Fibroblast of peridontal ligament (primary cell): ENCODE results near the gene LCAT.

Experiments used
- DNase-seq: peaks from one replicate; pipeline ENCODE4 v3.0.0-alpha.2; 2010; ENCODE audit errors: extremely low read depth

LCAT gene

DNA sequence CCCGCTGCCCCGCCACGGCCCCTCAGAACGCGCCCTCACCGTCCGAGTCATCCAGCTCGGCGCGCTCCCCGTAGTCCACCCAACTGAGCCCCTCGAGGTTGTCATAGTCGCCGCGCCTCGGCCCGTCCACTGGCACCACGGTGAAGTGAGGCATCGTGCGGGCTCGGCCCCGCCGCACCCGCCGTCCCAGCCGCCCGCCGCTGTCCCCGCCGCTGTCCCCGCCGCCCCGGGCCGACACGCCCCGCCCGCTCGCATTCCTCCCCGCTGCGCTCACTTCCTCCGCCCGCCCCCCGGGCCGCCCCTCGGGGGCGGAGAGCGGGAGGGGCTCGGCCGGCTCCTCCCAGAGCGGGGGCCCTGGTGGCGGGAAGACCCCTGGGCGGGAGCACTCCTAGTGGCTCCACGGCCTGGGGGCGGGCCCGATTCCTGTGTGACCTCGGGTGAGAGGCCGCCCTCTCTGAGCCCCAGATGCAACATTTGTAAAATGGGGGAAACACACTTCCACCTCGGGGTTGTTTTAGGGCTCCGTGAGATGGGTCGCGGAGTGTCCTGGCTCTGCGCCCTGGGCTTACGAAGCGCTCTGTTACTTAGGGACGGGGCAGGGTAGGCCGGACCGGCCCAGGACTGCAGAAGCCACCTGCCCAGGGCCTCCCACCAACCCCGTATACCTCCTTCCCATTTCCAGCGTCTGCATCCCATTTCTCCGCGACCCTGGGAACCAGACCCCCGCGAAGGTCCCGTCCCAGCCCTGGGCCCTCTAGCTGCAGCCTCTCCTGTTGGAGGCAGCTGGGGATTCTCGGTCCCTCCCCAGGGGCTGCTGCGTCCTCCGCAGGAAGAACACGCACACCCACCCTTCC lies 24.7 kb upstream of the LCAT start, which contains the start of gene SLC12A4:
Gene SLC12A4 (minus strand): TSS at position 238 of the 854 bp plus-strand sequence. CDS start 84 bp downstream, at position 154.
- peak; percentile 60 for DNase-seq

DNA sequence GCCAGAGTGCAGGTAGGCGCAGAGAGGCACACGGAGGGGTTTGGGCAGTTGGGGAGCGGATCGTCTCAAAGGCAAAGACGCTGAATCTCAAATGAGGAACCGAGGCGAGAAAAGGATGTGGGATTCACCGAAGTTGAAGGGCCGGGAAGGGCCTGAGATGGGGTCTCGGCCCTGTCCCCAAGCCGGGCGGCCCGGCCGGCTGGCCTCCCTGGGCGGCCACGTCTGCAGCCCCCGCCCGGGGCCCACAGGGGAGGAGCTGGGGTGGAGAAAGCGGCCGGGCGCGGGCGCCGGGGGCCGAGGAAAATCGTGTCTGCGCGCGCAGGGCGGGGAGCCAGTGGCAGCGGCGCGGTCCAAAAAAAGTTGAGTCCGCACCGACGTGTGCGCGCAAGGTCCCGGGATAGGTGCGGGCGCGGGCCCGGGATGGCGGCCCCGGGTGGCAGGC lies 24.1 kb upstream of the LCAT start:
- peak; percentile 33 for DNase-seq

DNA sequence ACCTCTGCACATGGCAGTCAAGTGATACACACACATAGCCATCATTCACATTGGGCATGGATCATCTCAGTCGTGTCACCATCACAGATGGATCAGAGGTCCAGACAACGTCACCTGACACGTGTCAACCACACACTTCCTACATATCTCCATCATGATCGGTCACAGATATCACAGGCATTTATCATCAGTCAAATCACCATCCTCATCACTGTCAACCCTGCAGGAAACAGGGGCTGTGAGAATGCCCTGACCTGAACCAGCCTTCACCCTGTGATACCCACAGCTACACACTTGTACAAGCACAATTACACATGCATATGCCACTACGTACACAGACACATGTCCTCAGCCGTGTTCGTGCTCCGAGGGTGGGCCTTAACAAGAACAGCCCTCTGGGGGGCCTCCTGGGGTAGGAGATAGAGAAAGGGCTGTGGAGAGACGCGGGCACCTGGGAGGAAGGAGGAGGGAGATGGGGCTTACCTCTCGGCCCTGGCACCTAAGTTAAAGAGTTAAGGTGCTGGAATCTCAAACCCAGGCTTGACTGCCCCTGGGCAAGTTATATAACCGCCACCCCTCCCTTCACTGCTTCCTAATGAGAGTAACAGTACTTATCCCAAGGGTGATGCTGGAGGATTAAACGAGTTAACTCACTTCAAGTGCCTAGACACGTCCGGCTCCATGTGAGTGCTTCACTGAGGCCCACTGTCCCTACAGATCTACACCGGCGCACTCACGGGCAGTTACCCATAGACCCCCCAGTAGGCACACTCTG lies 23.4 kb upstream of the LCAT start:
- DNase-seq: peak; percentile 41

DNA sequence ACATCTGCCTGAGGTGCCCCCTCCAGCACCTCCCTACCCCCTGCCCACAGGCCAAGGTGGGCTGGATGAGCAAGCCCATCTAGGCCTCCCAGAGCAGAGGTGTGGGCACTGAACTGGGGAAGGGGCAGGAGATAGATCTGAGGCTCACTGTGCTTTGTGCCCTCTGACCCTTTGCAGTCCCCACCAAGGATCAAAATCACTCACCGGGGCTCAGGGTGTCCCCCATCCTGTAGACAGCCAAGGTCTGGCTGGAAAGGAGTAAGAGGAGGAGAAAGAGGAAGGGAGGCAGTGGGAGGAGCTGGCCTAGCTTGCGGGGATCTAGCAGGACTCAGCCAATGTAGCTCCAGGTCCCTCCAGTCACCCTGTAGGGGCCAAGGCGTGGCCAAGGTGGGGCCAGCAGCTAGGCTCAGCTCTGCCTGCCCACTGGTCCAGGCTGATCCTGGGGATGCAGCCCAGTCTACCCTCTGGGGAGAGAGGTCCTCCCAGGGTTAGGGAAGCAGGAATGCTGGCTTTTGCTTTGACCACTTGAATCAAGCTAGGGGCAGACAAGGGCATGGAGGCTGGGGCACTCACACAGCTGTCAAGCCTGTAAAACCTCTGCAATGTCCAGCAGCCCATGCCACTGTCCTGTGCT lies 22.7 kb upstream of the LCAT start:
- DNase-seq: peak; percentile 55

DNA sequence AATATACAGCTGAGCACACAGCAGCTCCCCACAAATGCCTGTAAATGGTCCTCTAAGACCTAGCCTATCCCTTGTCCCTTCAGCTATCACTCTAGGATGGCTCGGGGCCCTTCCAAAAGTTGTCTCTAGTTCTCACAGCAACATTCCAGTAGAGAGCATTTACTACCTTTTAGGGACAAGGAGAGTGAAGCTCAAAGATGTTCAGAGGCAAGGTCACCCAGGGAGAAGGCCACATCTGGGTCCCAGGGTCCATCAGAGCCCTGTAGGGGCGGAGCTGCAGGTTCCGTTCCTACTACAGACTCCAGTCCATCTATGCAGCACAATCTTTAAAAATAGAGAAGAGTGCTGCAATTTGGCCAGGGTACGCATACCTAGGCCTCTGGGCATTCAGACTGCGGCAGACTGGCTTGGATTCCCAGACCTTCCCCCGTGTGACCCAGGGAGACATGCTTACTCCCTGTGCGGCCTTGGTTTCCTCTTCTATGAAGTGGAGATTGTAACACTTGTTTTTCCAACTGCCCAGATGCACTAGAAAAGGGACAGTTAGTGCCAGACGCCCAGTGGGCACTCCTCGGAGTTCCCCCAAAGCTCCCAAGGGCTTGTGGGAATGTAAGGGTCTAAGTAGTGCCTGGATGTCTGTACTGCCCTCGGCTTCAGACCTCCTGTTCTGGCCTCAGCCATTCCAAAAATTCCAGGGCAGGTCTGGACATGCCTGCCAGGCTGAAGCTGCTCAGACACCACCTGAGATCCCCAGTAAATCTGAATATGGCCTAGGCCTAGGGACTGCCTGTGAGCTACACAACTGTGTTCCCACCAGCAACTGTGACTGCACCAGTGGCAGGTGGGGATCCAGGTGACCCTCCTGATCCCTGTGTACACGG lies 22.0 kb upstream of the LCAT start:
- peak; percentile 20 for DNase-seq

DNA sequence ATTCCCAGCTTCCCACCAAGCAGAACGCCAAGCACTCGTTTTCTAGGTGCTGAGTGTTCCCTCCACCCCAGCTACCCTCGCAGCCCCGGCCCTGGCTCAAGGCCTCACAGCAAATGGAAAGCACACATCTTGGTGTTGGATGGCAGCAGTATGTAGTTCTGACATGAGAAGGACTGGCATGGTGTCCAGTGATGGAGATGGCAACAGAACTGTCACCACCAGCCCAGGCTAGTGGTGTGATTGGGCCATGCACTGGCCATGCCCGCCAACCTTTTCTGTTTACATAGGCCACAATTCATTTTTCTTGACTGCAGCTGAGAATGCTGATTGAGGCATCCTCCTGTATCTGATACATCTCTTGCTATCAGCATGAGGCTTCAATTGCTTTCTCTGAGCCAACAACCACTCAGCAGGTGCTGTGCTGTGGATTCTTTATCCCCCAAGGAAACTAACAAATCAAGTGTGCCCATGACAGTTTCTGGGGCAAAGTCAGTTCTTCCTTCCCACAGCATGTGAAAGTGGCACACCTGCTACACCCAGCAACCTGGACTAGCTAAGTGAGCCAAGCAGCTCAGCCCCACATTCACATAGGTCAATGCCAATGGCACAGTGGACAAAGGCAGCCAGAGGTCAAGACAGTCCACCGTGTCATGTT lies 20.7 kb upstream of the LCAT start:
- DNase-seq: no peak

DNA sequence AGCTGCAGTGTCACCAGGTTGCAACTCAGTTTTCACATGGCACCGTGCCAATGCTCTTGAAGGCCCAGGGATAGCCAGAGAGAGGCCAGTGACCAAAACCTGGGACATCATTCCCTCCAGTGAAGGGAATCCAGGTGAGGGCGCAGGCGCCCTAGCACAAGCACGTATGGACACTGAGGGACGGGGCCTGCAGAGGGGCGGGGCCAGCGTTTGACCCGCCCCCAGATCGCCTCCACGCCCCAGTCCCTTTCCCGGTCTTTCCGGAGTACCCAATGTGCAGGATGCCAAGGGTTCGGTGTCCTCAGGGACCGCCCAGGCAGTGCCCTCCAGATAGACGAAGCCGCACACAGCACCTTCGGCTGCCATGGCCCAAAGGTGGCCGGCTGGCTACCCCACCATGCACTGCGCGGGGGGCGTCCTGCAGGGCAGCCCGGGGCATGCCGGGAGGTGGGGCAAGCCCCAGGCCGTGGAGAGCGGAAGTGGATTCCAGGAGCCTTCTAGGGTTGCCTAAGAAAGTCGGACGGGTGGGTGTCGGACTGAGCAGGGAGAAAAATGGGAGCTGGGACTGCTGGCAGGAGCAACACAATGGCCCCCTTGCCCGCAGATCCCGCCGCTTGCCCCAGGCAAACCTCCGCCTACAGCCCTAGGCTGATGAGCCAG lies 19.9 kb upstream of the LCAT start:
- DNase-seq: no peak

DNA sequence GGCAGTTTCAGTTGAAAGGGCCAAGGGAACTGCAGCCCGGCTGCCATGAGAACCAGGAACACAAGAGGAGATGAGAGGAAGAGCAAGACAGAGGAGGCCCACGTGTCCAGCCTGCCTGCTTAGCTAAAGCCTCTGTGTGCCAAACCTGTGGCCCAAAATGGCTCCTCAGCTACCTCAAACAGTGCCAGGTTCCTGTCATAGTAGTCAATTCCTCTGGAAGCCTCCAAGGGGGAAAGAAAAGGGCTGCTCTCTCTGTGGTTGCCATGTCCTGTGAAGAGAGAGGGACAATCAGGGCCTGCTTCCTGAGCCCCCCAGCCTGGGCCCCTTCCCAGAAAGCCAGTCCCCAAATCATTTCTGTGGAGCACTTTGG lies 19.4 kb upstream of the LCAT start:
- DNase-seq: no peak

DNA sequence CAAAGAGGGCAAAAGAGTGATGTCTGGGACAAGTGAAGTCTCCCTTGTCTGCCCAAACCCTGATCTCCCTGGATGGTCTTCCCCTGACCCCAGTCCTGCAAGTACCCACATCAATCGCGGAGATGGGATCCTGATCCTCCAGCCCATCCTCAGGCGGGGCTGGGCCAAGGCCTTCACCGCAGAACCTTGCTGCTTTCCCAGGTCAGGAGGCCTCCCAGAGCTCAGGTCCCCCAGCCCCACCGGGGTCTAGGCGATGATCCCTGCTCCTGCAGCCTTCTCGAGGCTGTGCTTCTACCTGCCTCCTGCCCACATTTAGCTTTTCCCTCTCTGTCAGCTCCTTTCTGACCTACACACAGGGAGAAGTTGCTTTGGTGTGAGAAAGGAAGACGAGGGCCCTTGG lies 18.2 kb upstream of the LCAT start:
- DNase-seq: no peak

DNA sequence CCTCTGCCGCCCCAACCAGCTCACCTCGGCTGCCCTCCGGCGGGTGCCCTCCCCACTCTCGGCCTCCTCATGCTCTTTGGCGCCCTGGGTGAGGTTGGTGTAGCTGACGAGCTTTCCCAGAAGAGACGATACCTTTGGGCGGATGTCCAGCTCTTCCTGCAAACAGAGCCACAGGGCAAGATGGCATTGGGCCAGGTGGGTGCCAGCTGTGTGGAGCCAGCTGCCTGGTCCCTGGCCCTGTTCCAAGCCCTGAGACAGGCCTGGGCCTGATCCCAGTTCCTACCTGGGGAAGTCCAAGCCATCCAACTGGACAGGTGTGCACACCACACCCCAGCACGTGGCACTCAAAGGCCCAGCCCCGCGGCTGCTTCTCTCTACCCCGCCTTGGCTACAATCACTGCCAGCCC lies 17.6 kb upstream of the LCAT start:
- DNase-seq: no peak

DNA sequence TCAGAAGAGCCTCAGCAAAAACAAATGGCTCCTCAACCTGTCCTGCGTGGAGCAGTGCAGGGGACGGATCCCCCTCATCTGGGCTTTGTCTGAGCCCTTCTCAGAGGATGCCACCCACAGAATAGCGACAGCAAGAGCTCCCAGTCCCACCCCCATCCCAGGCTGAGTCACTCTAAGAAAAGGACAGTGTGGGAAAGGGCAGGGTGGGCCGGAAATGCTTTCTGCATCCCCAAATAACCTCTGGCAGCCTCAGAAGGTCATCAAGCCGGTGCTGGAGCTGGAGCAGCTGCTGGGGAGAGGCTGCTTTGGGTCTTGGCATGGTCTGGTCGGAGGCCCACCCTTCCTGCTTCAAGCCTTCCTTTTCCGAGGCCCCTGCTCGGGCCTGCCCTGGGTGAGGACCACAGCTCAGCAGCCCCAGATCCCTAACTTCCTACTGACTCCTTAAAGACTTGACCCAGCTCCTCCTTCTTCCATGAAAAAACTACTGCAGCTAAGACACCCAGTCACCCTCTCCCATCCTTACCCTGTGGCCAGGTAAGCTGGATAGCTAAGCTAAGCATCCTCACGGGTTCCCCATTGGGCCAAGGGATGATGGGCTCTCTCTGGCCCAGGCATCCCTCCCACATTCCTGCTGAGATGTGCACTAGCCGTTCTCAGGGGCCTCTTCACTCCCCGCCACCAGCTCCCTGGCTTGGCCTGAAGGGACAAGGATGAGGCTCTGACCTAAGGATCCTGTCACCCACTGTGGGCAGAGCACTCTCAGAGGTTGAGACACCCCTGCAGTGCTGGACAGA lies 15.8 kb upstream of the LCAT start:
- DNase-seq: peak; percentile 62

DNA sequence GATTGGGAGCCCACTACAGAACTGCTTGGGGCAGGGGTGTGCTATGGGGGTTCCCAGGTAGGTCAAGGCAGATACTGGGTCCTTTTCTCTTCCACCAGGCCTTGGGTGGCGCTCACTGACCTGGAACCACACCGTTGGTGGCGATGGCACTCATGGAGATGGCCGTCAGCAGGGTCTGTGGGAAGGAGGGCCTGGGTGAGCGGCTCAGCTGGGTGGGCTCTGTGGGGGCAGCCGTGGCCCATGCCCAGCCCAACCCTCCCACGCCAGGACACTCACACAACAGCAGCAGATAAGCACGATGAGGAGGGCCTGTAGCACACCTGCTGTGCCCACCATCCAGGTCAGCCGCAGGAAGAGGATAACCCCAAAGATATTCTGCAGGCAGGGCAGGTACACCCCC lies 13.7 kb upstream of the LCAT start:
- DNase-seq: no peak

DNA sequence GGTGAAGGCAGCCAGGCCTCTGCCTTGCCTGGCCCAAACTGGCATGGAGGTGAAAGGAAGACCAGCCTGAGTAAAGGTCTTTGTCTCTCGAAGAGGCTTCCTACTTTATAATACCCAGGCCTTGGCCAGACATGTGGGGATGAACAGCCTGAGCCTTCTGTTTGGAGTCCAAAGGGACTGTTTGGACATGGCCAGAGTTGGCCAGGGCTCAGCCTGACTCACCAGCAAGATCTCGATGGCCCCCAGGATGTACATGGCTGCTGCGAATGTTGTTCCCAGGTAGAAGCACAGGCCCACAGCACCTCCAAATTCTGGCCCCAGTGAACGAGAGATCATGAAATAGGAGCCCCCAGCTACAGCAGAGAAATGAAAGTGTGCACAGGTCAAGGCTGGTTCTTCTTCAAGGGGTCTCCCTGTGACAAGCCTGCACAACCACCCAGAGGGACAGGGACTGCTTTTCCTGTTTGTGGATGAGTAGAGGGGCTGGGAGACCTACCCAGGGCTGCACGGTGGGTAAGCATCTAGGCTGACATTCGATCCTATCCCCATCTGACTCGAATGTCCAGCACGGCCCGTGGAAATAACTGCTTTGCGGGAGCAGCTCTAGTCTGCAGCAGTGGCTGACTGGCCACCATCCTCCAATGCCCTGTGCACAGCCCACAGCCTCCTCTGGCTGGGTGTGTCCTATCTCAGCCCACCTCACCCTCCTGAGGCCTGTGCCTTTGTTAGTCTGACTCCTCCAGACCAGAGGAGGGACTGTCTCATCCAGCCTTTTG lies 10.7 kb upstream of the LCAT start:
- no peak for DNase-seq

DNA sequence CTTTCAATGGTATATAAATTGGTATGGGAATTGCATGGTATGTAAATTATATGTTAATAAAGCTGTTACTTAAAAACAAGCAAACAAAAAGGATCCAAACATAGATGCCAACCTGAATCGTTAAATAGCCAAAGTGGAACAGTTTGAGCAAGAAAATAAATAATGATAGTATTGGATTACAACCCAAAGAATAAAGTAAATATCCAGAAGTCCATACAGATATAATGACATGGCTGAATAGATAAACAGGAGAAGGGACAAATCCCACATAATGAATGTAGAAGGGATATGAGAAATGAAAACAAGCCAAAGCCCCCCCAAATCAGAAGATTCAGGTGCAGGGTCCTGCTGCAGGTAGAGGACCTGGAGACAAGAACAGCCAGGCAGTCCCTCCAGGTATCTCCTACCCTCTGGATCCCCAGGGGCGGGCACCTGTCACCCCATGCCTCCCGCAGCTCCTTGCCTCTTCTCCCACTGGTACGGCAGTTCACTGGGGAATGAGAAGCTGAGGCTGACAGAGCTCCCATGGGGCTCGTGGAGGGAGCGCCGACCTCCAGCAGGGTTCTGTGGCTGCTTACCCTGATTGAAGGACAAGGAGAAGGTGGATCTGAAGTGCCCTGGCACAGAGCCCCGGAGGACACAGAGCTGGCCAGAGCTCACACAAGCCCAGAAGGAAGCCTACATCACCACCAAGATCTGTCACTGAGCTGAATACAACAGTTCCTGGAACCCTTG lies 9.9 kb upstream of the LCAT start:
- DNase-seq: no peak

DNA sequence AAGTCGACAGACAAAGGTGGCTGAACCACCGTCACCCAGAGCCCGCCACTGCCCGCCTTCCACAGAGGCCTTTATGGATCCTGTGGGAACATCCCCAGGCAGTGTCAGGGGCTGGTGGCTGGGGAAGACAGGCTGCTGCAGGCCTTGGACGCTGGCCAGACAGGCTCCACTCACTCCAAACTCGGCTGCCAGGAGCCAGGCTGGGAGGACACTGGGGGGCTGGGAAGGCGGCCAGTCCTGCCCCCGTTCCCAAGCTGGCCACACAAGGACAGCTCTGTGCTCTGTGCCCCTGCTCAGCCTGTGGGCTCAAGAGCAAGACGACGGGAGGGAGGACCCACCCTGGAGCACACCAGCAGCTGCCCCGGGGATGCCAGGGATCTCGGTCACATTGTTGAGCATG lies 7.6 kb upstream of the LCAT start:
- no peak for DNase-seq

DNA sequence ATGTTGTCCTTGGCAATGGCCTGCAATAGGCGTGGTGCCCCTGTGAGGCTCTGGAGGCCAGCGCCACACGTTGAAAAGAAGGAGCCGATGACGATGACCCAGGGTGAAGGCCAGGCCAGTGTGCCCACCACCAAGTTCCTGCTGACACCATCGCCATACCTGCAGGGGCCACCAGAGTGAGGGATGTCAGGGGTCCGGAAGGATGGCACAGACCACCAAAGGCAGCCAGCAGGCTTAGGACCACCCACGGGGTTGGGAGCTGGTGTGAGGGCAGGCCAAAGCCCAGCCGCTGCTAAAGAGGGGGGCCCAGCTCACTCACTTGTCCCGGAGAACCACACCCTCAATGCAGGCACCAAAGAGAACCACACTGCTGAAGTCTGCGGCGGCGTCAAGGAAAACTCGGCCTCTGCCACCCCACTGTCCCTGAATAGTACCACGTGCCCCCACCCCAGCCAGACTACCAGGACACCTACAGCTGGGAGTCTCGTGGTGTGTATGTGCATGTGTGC lies 6.5 kb upstream of the LCAT start:
- DNase-seq: no peak

DNA sequence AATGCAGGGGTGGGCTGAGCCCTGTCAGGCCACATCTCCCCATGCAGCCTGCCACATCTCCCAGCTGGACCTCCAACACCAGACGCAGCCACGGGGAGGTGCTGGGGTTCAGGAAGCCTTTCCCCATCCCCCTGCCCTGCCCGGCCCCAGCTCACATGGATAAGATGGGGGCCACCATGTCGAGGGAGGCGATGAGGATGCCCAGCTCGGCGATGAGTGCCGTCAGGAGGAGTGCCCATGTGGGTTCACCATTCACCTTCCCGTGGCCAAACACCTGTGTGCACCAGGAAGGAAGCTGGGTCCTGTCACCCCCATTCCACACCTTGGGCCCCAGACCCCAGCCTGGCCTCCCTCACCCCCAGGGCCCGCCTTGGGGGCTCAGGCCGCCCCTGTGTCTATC lies 5.7 kb upstream of the LCAT start:
- no peak for DNase-seq

DNA sequence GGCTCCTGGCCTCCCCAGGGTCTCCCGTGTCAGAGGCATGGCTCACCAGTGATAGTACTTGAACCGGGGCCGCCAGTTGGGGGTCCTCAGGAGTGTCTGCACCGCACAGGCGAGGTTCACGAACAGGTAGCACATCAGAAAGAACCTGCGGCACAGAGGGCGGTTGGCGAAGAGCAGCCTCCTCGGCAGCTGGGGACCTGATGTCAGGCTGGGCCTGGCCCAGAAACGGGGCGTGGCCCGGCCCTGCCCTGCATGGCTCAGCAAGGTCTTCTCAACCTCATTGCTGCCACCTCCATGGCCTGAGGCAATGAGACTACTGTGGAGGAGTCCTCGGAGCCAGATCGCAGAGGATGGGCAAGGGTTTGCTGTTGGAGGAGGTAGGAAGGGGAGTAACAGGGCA lies 4.1 kb upstream of the LCAT start:
- DNase-seq: no peak
